ENCODE results near the gene ROR2. TPM values are rescaled to one million over a fixed set of nuclear protein-coding genes. Genes with fewer than 3 reads are reported as not detected.

ROR2 gene
- total and polyA plus RNA-seq, 4 donors: 0.13 to 0.84 (median 0.52) TPM

DNA sequence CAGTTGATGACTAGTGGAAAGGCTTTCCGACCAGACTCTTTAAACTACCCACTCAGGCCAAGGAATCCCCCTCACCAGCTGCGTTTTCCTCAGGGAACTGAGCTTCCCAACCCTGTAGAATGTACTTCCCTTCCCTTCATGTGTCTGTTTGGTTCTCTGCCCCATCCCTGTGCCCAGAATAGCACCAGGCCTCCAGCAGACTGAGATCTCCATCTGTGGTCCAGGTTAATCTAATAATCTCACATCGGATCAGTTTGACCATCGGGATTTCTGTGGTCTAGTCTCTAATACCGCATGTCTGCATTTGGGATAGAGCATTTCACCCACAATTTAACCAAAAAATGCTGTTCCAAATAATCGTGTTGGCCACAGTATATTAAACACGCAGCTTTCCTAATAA is 237.2 kb downstream of the ROR2 start:
- WGBS: 89% methylated on average over 7 of the region's 7 CpGs

DNA sequence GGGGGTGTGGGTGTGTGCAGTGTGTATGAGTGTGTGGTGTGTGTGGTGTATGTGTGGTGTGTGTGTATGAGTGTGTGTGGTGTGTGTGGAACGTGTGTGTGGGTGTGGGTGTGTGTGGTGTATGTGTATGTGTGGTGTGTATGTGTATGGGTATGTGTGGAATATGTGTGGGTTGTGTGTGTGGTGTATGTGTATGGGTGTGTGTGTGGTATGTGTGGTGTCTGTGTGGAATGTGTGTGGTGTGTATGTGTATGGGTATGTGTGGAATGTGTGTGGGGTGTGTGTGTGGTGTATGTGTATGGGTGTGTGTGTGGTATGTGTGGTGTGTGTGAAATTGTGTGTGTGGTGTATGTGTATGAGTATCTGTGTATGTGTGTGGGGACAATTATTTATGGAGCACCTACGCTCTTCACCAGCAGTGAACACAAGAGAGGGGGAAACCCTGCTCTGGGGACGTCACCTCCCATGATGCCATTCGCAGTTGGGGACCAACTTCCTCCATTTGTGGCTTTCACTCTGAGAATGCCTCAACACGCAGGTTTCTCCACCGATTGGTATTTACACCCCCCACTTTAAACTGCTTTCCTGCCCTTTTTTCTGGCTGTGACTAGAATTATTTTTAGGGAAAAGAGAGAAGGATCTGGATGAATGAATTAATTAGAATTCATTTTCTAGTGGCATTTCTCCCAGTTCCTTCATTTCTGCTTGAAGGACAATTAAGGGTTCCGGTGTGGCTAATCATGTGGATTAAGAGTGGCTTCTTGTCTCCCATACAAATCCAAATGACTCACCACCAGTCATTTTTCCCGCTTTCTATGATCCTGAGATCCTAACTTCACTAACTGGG is 238.1 kb downstream of the ROR2 start:
- peaks cover 0 to 2% (median 0%) of the 10 kb centered on the region in 4 donors for H3K27me3 ChIP-seq (ENCODE audit: control insufficient read depth in 4 of 4, insufficient read depth in 4 of 4, low read length in 3 of 4)
- WGBS: 74% methylated on average over 8 of the region's 8 CpGs
- H3K9me3 ChIP-seq (ENCODE audit: control insufficient read depth in 4 of 4, low read length in 3 of 4): peaks cover 0 to under 1% (median 0%) of the 10 kb centered on the region in 4 donors
- TF ChIP-seq, protein P1, sequence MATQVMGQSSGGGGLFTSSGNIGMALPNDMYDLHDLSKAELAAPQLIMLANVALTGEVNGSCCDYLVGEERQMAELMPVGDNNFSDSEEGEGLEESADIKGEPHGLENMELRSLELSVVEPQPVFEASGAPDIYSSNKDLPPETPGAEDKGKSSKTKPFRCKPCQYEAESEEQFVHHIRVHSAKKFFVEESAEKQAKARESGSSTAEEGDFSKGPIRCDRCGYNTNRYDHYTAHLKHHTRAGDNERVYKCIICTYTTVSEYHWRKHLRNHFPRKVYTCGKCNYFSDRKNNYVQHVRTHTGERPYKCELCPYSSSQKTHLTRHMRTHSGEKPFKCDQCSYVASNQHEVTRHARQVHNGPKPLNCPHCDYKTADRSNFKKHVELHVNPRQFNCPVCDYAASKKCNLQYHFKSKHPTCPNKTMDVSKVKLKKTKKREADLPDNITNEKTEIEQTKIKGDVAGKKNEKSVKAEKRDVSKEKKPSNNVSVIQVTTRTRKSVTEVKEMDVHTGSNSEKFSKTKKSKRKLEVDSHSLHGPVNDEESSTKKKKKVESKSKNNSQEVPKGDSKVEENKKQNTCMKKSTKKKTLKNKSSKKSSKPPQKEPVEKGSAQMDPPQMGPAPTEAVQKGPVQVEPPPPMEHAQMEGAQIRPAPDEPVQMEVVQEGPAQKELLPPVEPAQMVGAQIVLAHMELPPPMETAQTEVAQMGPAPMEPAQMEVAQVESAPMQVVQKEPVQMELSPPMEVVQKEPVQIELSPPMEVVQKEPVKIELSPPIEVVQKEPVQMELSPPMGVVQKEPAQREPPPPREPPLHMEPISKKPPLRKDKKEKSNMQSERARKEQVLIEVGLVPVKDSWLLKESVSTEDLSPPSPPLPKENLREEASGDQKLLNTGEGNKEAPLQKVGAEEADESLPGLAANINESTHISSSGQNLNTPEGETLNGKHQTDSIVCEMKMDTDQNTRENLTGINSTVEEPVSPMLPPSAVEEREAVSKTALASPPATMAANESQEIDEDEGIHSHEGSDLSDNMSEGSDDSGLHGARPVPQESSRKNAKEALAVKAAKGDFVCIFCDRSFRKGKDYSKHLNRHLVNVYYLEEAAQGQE (IDR thresholded peaks at IDR 0.05): no peak
- TF ChIP-seq, protein P2, sequence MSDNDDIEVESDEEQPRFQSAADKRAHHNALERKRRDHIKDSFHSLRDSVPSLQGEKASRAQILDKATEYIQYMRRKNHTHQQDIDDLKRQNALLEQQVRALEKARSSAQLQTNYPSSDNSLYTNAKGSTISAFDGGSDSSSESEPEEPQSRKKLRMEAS (IDR thresholded peaks at IDR 0.05): no peak
- TF ChIP-seq YY1 (IDR thresholded peaks at IDR 0.05) (no peak), JUND (IDR thresholded peaks at IDR 0.05) (no peak), TAF1 (conservative IDR thresholded peaks at IDR 0.05) (no peak), FOXA1 (IDR thresholded peaks at IDR 0.05) (no peak), RXRA (IDR thresholded peaks at IDR 0.05) (no peak), FOXA2 (IDR thresholded peaks at IDR 0.05) (no peak), GABPA (IDR thresholded peaks at IDR 0.05 in 1 of 2, conservative IDR thresholded peaks at IDR 0.05 in 1 of 2) (no peak), HNF4A (conservative IDR thresholded peaks at IDR 0.05) (no peak), SP1 (IDR thresholded peaks at IDR 0.05) (no peak), EGR1 (IDR thresholded peaks at IDR 0.05; ENCODE audit: low read depth in 2 of 2) (no peak), NR2F2 (IDR thresholded peaks at IDR 0.05) (no peak), RAD21 (IDR thresholded peaks at IDR 0.05) (no peak), HNF4G (IDR thresholded peaks at IDR 0.05) (no peak)
- TF ChIP-seq, protein P3, sequence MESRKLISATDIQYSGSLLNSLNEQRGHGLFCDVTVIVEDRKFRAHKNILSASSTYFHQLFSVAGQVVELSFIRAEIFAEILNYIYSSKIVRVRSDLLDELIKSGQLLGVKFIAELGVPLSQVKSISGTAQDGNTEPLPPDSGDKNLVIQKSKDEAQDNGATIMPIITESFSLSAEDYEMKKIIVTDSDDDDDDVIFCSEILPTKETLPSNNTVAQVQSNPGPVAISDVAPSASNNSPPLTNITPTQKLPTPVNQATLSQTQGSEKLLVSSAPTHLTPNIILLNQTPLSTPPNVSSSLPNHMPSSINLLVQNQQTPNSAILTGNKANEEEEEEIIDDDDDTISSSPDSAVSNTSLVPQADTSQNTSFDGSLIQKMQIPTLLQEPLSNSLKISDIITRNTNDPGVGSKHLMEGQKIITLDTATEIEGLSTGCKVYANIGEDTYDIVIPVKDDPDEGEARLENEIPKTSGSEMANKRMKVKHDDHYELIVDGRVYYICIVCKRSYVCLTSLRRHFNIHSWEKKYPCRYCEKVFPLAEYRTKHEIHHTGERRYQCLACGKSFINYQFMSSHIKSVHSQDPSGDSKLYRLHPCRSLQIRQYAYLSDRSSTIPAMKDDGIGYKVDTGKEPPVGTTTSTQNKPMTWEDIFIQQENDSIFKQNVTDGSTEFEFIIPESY (IDR thresholded peaks at IDR 0.05): no peak
- TF ChIP-seq, protein P4, sequence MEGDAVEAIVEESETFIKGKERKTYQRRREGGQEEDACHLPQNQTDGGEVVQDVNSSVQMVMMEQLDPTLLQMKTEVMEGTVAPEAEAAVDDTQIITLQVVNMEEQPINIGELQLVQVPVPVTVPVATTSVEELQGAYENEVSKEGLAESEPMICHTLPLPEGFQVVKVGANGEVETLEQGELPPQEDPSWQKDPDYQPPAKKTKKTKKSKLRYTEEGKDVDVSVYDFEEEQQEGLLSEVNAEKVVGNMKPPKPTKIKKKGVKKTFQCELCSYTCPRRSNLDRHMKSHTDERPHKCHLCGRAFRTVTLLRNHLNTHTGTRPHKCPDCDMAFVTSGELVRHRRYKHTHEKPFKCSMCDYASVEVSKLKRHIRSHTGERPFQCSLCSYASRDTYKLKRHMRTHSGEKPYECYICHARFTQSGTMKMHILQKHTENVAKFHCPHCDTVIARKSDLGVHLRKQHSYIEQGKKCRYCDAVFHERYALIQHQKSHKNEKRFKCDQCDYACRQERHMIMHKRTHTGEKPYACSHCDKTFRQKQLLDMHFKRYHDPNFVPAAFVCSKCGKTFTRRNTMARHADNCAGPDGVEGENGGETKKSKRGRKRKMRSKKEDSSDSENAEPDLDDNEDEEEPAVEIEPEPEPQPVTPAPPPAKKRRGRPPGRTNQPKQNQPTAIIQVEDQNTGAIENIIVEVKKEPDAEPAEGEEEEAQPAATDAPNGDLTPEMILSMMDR (IDR thresholded peaks at IDR 0.05; ENCODE audit: low read depth, low read length, missing input control): no peak
- TF ChIP-seq, protein P5, sequence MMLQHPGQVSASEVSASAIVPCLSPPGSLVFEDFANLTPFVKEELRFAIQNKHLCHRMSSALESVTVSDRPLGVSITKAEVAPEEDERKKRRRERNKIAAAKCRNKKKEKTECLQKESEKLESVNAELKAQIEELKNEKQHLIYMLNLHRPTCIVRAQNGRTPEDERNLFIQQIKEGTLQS (IDR thresholded peaks at IDR 0.05): no peak
- no peak overlapping the region for H3K4me3 ChIP-seq (ENCODE audit: low read depth in 1 of 3, low read length in 3 of 3)
- no peaks in the 10 kb centered on the region for H3K36me3 ChIP-seq (ENCODE audit: control insufficient read depth in 4 of 4, insufficient read depth in 3 of 4, low read depth in 1 of 4, low read length in 3 of 4)
- H3K9ac ChIP-seq (ENCODE audit: low read depth in 1 of 2, low read length in 2 of 2): no peak overlapping the region
- H3K4me1 ChIP-seq (ENCODE audit: control insufficient read depth in 4 of 4, insufficient read depth in 4 of 4, low read length in 3 of 4): no peaks in the 10 kb centered on the region
- no peak for DNase-seq (ENCODE audit: low spot score)
- H3K27ac ChIP-seq (ENCODE audit: low read depth in 1 of 2, low read length in 2 of 2): no peak overlapping the region

More for the DNA sequence above, 237.2 kb downstream of the ROR2 start:
- H3K27ac ChIP-seq (ENCODE audit: low read depth in 1 of 2, low read length in 2 of 2): no peak overlapping the region
- H3K9ac ChIP-seq (ENCODE audit: low read depth in 1 of 2, low read length in 2 of 2): no peak overlapping the region
- H3K4me1 ChIP-seq (ENCODE audit: control insufficient read depth in 4 of 4, insufficient read depth in 4 of 4, low read length in 3 of 4): no peaks in the 10 kb centered on the region
- no peaks in the 10 kb centered on the region for H3K9me3 ChIP-seq (ENCODE audit: control insufficient read depth in 4 of 4, low read length in 3 of 4)
- no peak overlapping the region for H3K4me3 ChIP-seq (ENCODE audit: low read depth in 1 of 3, low read length in 3 of 3)
- TF ChIP-seq JUND (IDR thresholded peaks at IDR 0.05) (no peak), EGR1 (IDR thresholded peaks at IDR 0.05; ENCODE audit: low read depth in 2 of 2) (no peak), FOXA1 (IDR thresholded peaks at IDR 0.05) (no peak)
- TF ChIP-seq, protein P5 (IDR thresholded peaks at IDR 0.05): no peak
- TF ChIP-seq, protein P4 (IDR thresholded peaks at IDR 0.05; ENCODE audit: low read depth, low read length, missing input control): no peak
- H3K36me3 ChIP-seq (ENCODE audit: control insufficient read depth in 4 of 4, insufficient read depth in 3 of 4, low read depth in 1 of 4, low read length in 3 of 4): no peaks in the 10 kb centered on the region
- no peak for DNase-seq (ENCODE audit: low spot score)
- H3K27me3 ChIP-seq (ENCODE audit: control insufficient read depth in 4 of 4, insufficient read depth in 4 of 4, low read length in 3 of 4): peaks cover 0 to 2% (median 0%) of the 10 kb centered on the region in 4 donors

All from liver (tissue), 9 donors.